GM19238 (cell line): ENCODE data around the gene GLMN.
"Not testable (repeated sequence)": the region's sequence is repeated elsewhere in the genome, so short reads cannot be mapped to it uniquely, and the experiment has no call there.

Experiments used
- DNase-seq: peaks from one replicate; pipeline ENCODE4 v3.0.0; 2011; ENCODE audit warnings: low spot score; ENCODE audit not compliant: insufficient read length

Gene GLMN

DNA sequence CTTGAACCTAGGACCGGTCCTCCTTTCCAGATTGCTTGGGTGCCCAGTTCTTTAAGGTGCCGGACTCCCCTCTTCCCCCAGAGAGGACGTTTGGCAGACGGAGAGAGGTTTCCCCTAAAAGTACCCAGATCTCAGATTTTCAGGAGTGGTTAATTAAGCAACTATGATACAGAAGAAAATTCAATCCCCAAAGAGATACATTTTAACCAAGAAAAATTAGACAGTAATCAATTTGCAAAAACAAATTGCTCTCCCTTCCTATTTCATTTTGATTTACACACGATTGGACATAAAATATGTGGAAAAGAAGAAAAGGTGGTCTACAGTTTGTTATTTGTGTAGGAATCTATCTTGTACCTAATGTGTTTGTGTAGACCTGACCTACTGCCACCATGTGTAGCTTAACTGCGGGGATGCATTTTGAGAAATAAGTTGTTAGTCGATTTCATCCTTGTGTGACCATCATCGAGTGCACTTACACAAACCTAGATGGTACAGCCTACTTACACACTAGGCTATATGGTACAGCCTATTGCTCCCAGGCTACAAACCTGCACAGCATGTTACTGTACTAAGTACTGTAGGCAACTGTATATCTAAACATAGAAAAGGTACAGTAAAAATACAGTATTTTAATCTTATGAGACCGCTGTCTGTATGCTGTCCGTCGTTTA is 827 bp upstream of the GLMN start:
- no peak for DNase-seq

DNA sequence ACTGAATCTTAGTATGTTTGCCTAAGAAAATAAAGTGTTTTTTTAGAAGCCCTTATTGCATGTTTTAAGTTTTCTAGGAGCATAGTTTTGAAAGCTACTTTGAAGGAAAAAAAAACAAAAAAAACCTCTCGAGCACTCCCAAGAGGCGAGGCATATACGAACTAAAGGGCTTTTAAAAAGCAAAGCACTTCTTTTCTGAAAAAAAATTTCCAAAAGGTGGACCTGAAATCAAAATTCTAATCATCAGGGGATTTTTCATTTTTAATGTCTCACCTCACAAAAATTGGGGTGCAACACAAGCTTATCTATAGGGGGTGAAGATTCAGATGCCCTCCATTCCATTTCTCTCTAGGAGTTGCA is 594 bp downstream of the GLMN start:
- DNase-seq, result no peak

DNA sequence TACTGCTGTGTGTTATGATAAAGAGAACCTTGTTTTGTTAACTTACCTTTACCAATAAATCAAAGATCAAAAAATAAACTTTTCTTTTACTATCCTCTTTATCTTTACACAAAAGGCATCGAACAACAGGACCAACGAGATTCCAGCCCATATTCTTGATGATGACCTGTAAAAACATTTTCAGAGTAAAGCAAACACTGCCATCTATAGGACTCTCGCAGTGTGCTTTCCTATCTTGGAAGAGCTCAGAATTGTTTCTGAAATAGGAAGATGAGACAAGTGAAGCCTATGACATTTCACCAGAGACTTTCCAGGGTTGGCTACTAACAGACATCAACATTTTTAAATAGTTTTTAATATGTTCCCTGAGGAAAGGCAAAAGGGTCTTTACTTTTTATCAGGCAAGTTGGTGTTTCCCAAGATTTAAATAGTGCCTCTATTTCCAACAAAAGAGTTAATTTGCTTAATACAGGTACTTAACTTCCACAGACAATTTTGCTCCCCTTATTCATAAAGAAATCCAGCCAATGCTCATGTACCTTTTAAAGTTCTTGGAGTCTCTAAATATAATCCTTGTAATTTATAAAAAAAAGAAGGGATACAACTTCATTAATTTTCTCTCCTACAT is 7.3 kb downstream of the GLMN start:
- DNase-seq, result no peak

DNA sequence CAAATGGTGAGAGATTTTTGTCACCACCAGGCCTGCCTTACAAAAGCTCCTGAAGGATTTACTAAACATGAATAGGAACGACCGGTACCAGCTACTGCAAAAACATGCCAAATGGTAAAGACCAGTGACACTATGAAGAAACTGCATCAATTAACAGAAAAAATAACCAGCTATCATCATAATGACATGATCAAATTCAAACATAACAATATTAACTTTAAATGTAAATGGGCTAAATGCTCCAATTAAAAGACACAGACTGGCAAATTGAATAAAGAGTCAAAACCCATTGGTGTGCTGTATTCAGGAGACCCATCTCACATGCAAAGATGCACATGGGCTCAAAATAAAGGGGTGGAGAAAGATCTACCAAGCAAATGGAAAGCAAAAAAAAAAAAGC is 17.4 kb downstream of the GLMN start:
- DNase-seq, result not testable (repeated sequence)

DNA sequence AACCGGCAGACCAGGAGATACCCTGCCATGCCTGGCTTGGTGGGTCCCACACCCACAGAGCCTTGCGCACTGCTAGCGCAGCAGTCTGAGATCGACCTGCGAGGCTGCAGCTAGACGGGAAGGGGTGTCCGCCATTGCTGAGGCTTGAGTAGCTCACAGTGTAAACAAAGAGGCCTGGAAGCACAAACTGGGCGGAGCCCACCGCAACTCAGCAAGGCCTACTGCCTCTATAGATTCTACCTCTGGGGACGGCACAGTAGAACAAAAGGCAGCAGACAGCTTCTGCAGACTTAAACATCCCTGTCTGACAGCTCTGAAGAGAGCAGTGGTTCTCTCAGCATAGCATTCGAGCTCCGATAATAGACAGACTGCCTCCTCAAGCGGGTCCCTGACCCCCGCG is 19.0 kb downstream of the GLMN start:
- not testable (repeated sequence) for DNase-seq

DNA sequence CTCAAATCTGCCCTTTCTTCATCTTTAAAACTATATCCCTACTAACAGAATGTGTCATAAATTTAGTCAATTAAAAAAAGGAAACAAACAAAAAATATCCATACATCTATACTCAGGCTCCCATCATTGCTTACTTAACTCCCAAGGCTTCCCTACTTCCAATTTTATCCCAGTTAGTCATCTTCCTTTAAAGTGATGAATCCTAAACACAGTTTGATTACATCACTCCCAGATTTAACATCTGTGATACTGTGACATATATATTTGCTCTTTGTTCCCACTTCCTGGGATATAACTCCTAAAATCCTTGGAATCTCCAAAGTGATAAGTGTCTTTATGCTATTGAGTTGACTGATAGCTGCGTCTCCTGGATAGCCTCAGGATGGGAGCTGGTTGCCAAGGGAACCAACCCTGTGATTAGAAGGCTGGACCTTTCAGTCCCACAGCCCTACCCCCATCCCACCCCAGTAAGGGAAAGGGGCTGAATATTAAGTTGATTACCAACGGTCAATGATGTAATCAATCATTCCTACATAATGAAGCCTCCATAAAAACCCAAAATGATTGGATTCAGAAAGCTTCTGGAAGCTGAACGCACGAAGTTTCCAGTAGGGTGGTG is 21.6 kb downstream of the GLMN start:
- DNase-seq, result no peak

DNA sequence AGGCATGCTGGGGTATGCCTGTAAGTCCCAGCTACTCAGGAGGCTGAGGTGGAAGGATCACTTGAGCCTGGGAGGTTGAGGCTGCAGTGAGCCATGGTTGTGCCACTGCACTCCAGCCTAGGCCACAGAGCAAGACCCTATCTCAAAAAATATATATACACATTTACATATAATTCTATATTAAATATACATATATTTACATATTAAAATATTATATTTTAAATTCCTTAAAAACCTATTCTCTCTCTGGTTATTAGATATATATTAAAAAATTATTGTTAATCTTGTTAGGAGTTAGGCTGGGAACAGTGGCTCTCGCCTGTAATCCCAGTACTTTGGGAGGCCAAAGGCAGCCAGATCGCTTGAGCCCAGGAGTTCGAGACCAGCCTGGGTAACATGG is 22.7 kb downstream of the GLMN start:
- DNase-seq, result no peak

DNA sequence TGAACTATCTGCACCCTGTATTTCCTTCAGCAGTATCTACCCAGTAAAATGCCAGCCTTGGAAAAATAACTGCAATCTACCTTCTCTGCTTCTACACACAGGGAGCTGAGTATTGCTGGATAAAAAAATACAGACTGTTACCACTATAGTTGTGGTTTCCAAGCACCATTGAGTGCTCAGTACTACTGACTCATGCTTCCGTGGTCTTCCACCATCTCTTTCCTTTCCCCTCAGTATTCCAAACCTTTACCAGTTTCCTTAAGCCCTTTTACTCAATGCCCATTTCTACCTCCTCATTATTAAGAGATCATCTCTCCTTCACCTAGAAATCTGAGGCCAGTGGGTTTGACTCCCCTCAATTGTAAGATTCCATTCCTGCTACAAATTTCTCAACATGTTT is 23.8 kb downstream of the GLMN start:
- DNase-seq, result no peak

DNA sequence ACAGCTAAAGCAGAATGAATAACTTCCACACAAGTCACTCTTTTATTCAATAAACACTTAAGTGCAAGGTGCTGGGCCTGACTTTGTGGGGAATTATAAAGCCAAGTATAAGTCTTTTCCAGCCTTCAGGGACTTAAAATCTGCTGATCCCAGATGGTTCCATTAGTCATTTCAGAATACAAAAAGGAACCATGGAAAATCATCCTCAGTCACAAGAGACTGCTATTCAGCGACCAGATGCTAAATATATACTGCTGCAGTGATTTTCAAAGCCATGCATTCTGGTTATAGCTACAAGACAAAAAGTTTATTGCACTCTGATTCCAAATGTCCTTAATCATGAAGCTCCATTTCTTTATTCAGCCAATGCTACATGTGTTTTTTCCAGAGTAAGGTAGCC is 25.7 kb downstream of the GLMN start:
- no peak for DNase-seq

DNA sequence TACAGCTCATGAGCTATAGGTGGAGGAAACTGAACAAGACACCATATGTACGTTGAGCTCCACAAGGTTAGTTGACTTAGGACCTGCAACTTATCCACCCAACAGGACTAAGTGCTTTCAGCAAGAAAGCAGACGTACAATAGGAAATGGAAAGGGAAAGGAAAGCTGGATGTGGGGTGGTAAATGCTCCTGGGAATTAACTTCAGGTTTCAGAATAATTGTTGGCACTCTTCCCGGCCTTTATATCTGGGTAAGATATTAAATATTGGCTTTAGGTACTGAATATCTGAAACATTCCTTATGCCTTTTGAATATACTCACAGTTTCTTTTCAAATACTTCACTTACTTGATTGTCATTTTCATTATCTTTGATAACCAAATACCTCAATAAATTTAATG is 36.3 kb downstream of the GLMN start:
- DNase-seq, result no peak

DNA sequence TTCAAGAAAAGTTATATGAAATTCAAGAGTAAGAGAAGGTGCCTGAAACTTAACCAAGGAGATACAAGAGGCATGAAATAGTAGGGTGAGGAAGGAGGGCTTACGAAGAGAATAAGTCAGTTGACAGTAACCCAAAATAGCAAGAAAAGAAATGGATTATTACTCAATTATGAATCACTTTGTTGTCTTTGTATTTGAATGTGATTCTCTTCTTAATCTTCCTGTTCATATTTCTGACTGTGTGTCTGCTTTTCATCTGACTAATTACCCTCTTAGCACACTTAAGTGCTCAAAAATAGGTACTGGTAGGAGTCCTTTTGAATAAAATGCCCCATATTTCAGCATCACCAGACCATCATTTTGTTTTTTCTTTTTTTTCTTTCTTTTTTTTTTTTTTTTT is 39.4 kb downstream of the GLMN start:
- DNase-seq, result no peak

DNA sequence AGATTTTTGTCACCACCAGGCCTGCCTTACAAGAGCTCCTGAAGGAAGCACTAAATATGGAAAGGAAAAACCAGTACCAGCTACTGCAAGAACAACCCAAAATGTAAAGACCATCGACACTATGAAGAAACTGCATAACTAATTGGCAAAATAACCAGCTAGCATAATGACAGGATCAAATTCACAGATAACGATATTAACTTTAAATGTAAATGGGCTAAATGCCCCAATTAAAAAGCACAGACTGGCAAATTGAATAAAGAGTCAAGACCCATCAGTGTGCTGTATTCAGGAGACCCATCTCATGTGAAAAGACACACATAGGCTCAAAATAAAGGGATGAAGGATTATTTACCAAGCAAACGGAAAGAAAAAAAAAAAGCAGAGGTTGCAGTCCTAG is 44.1 kb downstream of the GLMN start:
- DNase-seq, result not testable (repeated sequence)

DNA sequence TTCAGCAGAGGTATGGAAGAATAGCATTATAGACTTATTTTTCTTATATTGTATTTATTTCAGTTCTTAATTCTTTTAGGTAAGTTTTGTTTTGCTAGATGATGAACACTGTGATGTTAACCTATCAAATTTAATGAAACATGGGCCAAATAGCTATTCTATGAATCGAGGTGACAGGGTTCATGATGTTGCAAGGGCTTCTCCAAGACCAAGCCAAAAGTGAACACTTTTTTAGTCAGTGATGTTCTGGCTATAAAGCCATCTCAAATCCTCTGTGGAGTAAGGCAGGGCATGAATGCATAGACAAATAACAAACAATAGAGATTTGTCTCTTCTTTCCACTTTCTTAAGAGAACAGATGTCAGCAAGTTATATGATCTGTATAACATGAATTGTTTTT is 54.4 kb downstream of the GLMN start:
- DNase-seq, result no peak

DNA sequence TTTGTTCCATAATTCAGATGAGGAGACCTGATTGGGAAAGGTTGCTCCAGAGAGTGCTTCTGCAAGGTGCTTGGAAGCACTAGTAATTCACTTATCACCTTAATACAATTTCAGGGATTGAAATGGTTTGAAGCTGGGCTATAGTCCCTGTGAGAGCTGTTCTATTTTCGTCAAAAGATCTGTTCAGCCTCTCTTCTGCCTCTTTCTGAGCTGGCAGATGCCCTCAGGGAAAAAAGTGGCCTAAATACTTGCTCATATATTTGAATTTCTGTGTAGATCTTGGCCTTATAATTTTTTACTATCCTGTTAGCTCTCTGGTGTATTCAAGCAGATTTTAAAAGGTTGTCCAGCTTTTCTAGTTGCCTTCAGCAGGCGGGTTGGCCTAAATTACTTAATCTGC is 58.8 kb downstream of the GLMN start:
- no peak for DNase-seq

DNA sequence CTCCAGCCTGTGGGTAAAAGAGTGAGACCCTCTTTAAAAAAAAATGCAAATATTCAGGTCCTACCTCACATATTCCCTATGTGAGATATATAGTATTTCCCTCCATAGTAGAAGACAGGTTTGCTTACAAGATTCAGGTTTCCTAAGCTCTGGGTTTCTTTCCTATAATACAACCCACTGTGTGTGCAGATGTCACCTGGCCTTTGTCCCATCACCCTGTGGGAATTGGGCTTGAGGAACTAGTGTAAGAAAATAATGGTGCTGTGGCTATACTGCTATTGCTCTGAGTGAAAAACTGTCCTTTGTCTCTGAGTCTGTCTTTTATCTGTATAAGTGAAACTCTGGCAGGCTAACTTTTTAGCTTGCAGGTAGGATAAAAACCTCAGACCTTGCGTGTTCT is 68.1 kb downstream of the GLMN start:
- DNase-seq, result no peak

DNA sequence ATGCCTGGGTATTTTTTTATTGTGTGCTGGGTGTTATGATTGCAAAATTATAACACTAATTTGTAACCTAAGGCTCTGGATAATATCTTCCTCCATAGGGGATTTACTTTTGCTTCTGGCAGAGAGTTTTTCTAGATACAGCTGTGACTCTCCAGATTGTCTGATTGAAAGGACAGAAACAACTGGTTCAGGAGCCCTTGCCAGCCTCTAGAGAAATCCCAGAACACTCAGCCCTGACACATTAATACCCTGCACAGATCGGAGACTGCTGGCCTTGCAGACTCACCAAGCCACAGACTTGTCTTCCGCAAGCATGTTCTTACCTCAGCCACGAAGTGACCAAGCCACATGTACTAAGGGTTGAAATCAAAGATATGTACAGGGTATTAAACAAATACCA is 70.4 kb downstream of the GLMN start:
- DNase-seq, result no peak

DNA sequence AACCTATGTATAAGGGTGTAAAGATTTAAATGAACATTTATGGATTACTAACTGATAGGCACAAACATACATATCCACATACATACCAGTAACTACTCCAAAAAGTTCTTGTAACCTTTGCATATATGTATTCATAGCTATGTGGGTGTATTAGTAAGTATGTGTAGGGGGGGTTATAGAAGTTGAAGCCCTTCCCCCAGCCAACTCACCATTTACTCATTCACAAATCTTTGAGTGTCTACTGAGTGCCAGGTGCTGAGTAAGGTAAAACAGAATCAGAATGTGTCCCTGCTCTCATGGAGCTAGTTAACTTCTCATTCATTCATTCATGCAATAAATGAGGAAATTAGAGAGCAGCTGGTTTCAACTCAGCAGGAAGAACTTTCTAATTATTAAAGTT is 79.8 kb downstream of the GLMN start:
- DNase-seq, result no peak

DNA sequence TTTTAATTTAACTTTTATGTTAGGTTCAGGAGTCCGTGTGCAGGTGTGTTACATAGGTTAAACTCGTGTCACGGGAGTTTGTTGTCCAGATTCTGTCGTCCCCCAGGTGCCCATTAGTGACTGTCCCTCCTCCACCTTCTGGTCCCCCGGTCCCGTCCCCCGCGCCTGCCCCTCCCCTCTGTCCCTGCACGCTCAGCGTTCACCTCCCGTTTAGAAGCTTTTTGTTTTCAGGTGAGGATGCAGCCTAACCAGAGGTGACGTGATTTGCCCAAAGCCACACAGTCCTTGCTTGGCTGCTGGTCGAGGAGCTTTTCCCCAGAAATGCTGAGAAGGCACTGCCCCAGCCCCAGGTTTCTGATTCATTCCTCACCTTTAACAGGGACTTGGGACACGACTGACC is 80.2 kb downstream of the GLMN start:
- no peak for DNase-seq

DNA sequence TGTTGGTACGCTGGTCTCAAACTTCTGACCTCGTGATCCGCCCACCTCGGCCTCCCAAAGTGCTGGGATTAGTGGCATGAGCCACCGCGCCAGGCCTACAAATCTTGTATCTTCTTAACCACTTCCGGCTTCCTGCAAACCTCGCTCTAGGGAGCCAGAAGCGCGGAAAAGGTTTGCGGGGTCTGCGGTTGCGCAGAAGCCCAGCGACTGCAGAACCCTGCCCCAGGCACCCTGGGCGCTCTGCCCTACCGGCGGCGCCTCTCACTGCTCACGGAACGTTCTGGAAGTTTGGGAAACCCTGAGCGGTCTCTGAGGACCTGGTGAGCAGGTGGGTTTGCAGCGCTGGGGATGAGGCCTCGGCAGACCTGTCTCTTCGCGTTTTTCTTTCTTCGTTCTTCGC is 81.1 kb downstream of the GLMN start, which contains the start of gene C1orf146:
C1orf146 (plus strand) TSS at position 195 of the 400 bp plus-strand sequence. CDS start 13,506 bp downstream, outside the sequence.
- DNase-seq, result no peak

DNA sequence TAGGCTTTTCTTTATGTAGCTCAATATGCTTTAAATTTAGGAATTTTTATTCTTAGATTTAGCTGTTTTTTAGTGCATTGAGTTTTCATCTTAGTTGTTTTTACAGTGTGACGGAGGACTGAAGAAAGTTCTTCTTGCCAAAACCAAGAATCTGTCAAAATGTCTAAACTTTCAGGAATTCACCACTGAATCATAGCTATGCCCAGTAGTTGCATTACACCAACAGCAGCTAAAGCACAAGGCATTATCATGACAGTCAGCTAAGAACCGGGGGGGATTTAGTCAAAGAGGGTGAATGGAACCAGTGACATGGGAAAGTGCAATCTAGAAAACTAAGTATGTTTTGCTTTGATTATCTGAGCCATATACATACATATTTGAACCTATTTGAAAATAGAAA is 87.6 kb downstream of the GLMN start:
- no peak for DNase-seq

DNA sequence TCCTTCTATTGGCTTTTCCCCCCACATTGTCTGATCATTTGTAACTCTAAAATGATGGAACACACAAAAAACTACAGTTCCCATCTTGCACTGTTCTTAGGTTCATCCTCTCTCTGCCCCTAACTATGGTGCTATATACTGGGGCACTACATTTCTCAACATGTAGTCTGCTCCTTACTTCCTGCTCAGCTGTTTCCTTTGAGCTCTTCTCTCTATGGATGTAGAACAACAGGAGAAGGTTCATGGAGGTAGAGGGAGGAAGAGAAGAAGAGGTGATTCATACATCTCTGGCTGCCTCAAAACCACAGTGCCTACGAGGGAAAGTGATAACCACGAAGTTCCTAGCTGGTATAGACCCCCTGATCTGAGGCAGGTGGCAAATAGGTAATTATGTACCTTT is 88.1 kb downstream of the GLMN start:
- no peak for DNase-seq

DNA sequence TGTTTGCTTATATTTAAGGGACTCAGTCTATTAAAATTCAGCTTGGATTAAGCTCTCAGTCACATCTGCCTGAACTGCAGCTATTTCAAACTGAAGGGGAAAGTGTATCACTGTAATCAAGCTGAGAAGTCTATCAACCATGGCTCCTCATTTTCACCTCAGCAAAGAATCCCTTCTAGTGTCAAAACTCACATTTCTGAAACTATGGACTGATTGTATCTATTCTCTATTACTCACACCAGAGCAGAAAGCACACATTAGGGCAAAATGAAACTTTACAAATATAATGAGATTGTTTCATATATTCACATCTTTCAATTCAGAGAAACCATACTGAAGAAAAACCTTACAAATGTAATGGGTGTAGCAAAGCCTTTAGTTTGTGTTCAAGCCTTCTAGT is 95.7 kb downstream of the GLMN start:
- no peak for DNase-seq

DNA sequence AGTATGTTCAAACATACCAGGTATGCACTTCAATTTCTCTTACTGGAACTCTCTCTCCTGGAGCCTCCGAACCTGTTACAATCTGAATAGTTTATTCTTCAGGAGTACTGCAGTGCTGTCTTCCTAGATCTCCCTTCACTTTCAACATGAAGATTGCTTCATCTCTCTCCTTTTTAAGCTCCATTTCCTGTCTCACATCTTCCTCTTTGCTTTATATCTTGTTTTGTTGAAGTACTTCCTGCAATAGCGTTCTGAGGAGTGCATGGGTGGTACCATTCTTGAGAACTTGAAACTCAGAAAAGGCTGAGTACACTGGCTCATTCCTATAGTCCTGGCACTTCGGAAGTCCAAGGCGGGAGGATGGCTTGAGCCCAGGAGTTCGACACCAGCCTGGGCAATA is 96.8 kb downstream of the GLMN start:
- DNase-seq, result no peak
